GM19043 (cell line): Measurements from ENCODE around the gene SURF2.

Experiments used
- ATAC-seq: cut with Tn5 transposase; IDR thresholded peaks from one replicate; pipeline ENCODE4 v1.9.1; 2021; ENCODE audit warnings: low read depth; ENCODE audit not compliant: unreplicated experiment

Gene SURF2

GRCh38 chr9:133352635-133353340 lies 3.6 kb upstream of the SURF2 start:
- ATAC-seq, result no peak

GRCh38 chr9:133353548-133353947 lies 2.8 kb upstream of the SURF2 start:
- ATAC-seq, result no peak

DNA sequence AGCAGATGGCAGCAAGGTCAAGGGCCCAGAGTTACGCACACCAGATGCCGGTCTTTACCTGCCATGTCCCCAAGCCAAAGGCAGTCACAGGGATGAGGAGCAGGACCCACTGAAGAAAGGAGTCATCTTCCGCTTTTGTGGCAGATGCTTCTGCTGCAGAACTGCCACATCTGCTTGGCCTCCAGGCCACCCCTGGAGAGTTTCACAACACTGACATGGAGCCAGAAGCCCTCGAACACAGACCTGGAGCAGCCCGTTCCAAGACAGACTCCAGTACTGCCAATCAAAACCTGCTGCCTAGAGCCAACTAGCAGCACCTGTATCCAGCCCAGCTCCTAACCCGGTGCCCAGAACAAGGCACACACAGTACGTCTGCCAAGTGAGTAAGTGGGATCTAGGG lies 1.6 kb upstream of the SURF2 start:
- no peak for ATAC-seq

- ATAC-seq, result no peak
These were observed 431 bp upstream of the SURF2 start for GRCh38 chr9:133355881-133356357.

DNA sequence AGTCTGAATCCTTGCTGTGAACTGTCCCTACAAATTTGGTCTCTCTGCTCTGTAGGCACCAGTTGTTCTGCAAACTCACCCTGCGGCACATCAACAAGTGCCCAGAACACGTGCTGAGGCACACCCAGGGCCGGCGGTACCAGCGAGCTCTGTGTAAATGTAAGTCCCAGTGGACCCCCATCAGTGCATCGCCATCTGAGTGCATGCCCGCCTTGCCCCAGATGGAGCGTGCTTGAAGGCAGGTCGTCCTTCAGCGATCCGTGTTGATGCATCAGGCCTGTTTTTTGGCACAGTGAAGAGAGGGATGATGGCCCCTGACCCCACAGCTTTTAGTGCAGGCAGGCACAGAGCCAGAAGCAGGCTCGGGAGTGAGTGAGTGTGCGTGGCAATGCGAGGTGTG lies 1.3 kb downstream of the SURF2 start:
- ATAC-seq, result no peak

- ATAC-seq, result no peak
These were observed 3.2 kb downstream of the SURF2 start for GRCh38 chr9:133359399-133360175.

- ATAC-seq, result no peak
These were observed 4.3 kb downstream of the SURF2 start for GRCh38 chr9:133360400-133361393.

DNA sequence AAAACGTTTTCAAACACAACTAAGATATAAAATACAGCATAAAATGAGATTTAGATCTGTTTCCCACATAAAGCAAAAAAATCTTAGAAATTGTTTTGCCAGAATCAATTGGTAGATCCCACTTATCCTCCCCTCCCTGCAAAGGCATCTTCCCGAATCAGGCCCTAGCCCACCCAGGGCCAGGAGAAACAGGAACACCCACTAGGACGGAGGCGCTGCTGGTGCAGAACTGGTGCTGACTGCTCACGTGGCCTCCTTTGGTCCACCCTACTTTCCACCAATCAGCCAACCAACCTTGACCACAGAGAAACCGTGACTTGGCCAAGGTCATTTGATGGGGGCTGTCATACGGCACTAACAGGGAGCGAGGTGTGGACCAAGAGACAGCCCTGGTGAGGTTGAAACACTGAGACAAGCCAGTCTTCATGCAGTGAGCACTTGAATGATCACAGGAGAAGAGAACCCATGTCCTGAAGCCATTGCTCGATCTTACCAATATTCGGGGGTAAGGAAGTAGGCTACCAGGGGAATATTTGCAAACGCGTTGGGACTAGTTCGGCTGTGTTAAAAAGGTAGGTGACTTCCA lies 5.2 kb downstream of the SURF2 start:
- no peak for ATAC-seq

GRCh38 chr9:133362359-133363044 lies 6.2 kb downstream of the SURF2 start:
- ATAC-seq, result no peak

GRCh38 chr9:133366435-133366834 lies 10.1 kb downstream of the SURF2 start:
- no peak for ATAC-seq

- no peak for ATAC-seq
These were observed 10.9 kb downstream of the SURF2 start for GRCh38 chr9:133367221-133367620.

DNA sequence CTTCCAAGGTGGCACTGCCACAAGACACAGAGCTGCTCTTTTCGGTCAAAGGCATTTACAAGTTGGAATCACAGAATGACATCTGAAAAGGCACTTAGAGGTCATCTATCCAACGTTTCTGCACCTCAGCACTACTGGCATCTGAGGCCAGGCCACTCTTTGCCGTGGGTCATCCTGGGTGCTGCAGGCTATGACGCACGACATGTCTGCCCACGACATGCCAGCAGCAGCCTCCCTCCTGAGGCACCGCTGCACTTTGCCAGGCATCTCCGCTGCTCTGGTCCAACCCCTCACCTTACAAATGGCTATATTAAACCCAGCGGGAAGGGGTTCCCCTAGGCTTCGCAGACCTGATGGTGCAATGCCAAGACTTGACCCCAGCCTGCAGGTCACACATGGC lies 11.4 kb downstream of the SURF2 start:
- ATAC-seq, result no peak

- ATAC-seq, result no peak
These were observed 12.0 kb downstream of the SURF2 start for GRCh38 chr9:133368249-133368881.

- ATAC-seq, result no peak
These were observed 13.1 kb downstream of the SURF2 start for GRCh38 chr9:133369422-133369821.

DNA sequence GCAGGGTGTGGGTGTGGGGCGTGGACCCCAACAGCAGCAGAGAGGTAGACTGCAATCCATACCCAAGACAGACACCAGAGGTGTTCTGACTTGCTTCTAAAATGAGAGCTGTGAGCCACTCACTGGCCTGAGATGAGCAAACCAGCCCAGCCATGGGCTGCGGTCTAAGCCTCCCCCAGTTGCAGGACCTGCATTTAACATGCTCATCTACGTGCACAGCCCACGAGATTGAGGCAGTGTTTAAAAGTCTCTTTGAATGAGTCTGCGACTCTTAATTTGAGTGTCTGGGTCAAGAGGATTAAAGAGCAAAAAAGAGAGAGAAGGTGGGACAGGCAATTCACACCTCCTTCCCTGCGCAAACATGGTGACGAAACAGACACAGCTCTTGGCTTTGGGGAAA lies 13.6 kb downstream of the SURF2 start:
- no peak for ATAC-seq

GRCh38 chr9:133370685-133371084 lies 14.3 kb downstream of the SURF2 start:
- no peak for ATAC-seq

GRCh38 chr9:133371261-133371711 lies 14.9 kb downstream of the SURF2 start:
- ATAC-seq, result no peak

GRCh38 chr9:133372144-133372543 lies 15.8 kb downstream of the SURF2 start:
- ATAC-seq, result no peak

DNA sequence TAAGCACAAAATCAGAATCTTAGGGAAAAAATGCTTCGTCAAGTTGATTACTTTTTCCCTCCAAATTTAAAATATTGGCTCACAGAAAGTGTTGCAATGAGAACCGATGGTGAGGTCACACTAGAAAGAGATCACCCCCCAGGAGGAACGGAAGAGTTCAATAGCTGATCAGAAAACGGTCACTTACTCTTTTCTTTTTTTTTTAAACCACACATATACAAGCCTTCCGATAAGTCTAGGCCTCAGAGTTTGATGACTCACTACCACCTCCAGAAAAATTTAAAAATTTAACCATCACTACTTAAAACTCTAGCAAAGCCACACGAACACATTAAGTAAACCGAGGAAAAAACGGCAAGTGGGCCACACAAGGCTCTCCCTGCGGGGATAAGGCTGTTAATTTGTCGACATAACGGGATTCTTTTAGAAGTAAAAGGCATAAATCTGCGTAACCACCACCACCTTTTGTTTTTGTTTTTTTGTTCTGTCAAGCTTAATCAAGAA lies 18.3 kb downstream of the SURF2 start:
- ATAC-seq, result no peak
